Measurements from ENCODE around the gene TMEM26. TPM values are rescaled to one million over a fixed set of nuclear protein-coding genes. Genes with fewer than 3 reads are reported as not detected.
"Not testable (repeated sequence)": the region's sequence is repeated elsewhere in the genome, so short reads cannot be mapped to it uniquely, and the experiment has no call there.

TMEM26 gene
- total and polyA plus RNA-seq, 2 of the 13 experiments (the other 11 are each of a cell fraction or from before 2014, with no cell fraction given), result not detected

DNA sequence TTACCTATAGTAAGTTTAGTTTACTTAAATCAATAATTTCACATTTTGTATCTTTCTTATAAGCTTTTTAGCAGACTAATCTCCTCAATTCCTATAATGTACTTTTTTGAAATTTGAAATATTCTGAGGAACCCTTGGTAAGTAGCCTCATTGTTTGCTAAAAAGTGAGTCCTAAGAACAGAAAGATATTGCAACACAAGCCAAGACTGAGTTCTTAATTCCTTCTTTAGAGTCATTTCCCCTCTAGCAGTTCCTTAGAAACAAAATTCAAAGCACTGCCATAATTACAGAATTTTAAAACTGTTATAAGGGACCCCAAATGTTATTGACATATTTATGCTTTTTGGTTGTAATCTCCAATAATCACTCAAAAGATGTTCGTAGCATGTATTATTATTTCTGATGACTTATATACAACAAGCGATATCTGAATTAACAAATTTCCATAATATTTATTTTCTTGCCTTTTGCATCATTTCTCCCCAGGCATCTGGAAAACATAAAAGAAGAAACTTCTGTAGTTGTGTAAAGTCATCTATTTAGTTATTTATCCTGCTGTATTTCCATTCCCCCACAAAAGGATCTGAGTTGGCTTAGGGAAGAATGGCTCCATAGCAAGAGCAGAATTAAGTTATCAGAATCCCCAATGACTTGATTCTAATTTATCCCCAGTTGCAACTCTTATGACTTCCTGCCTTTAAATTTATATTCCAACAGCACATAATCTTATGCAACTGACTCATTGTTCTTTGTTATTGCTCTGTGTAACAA is 67.8 kb downstream of the TMEM26 start (continued):
- TF ChIP-seq ZNF644 (CRISPR knock-in tag; IDR thresholded peaks at IDR 0.05; ENCODE audit: low read depth) (no peak), ZNF333 (CRISPR knock-in tag; IDR thresholded peaks at IDR 0.05; ENCODE audit: borderline replicate concordance) (no peak)

DNA sequence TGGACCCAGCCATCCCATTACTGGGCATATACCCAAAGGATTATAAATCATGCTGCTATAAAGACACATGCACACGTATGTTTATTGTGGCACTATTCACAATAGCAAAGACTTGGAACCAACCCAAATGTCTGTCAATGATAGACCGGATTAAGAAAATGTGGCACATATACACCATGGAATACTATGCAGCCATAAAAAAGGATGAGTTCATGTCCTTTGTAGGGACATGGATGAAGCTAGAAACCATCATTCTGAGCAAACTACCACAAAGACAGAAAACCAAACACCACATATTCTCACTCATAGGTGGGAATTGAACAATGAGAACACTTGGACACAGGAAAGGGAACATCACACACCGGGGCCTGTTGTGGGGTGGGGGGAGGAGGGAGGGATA is 72.0 kb downstream of the TMEM26 start:
- H3K27me3 ChIP-seq (ENCODE audit: control insufficient read depth in 1 of 2, insufficient read depth in 2 of 2, low read length in 2 of 2); BruUV-seq (replicated peaks); CTCF ChIA-PET (ENCODE audit: low intra/inter-chr PET ratio, low total read pairs): not testable (repeated sequence)

DNA sequence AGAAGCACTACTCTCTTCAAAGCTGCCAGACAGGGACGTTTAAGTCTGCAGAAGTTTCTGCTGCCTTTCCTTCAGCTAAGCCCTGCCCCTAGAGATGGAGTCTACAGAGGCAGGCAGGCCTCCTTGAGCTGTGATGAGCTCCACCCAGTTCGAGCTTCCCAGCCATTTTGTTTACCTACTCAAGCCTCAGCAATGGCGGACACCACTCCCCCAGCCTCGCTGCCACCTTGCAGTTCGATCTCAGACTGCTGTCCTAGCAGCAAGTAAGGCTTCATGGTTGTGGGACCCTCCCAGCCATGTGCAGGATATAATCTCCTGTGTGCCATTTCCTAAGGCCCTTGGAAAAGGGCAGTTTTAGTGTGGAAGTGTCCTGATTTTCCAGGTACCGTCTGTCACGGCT is 74.3 kb downstream of the TMEM26 start:
- POLR2A ChIA-PET, result no interaction called here
- no peak for TF ChIP-seq STAG1 (CRISPR knock-in tag; IDR thresholded peaks at IDR 0.05)
- TF ChIP-seq TBL1XR1 (IDR thresholded peaks at IDR 0.05; ENCODE audit: borderline replicate concordance, low read length, partially characterized antibody), result no peak
- TF ChIP-seq ZMYM4 (CRISPR knock-in tag; IDR thresholded peaks at IDR 0.05), result no peak
- no peak for TF ChIP-seq REL (CRISPR knock-in tag; conservative IDR thresholded peaks at IDR 0.05)
- TF ChIP-seq SP5 (CRISPR knock-in tag; IDR thresholded peaks at IDR 0.05; ENCODE audit: borderline replicate concordance, low read depth), result no peak
- TF ChIP-seq, protein P1, sequence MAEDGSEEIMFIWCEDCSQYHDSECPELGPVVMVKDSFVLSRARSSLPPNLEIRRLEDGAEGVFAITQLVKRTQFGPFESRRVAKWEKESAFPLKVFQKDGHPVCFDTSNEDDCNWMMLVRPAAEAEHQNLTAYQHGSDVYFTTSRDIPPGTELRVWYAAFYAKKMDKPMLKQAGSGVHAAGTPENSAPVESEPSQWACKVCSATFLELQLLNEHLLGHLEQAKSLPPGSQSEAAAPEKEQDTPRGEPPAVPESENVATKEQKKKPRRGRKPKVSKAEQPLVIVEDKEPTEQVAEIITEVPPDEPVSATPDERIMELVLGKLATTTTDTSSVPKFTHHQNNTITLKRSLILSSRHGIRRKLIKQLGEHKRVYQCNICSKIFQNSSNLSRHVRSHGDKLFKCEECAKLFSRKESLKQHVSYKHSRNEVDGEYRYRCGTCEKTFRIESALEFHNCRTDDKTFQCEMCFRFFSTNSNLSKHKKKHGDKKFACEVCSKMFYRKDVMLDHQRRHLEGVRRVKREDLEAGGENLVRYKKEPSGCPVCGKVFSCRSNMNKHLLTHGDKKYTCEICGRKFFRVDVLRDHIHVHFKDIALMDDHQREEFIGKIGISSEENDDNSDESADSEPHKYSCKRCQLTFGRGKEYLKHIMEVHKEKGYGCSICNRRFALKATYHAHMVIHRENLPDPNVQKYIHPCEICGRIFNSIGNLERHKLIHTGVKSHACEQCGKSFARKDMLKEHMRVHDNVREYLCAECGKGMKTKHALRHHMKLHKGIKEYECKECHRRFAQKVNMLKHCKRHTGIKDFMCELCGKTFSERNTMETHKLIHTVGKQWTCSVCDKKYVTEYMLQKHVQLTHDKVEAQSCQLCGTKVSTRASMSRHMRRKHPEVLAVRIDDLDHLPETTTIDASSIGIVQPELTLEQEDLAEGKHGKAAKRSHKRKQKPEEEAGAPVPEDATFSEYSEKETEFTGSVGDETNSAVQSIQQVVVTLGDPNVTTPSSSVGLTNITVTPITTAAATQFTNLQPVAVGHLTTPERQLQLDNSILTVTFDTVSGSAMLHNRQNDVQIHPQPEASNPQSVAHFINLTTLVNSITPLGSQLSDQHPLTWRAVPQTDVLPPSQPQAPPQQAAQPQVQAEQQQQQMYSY (CRISPR knock-in tag; IDR thresholded peaks at IDR 0.05), result no peak
- TF ChIP-seq ZNF326 (CRISPR knock-in tag; IDR thresholded peaks at IDR 0.05; ENCODE audit: borderline replicate concordance), result no peak
- TF ChIP-seq MTF2 (CRISPR knock-in tag; IDR thresholded peaks at IDR 0.05; ENCODE audit: borderline replicate concordance), result no peak
- TF ChIP-seq ISL2 (CRISPR knock-in tag; IDR thresholded peaks at IDR 0.05), result no peak
- no peak for TF ChIP-seq NR2C2 (CRISPR knock-in tag; IDR thresholded peaks at IDR 0.05; ENCODE audit: borderline replicate concordance)

More for the DNA sequence above, 72.0 kb downstream of the TMEM26 start:
- 16% methylated on average over 3 of the region's 3 CpGs for WGBS (ENCODE audit: low lambda C conversion rate)
- H3K9me3 ChIP-seq (ENCODE audit: low read length); H3K4me2 ChIP-seq (ENCODE audit: low read depth, low read length); H2AFZ ChIP-seq (ENCODE audit: low read length); H3K9ac ChIP-seq (ENCODE audit: insufficient read depth, low read depth, low read length); H3K4me1 ChIP-seq (ENCODE audit: insufficient read depth, low read length); H3K36me3 ChIP-seq (replicated peaks in 1 of 2; ENCODE audit: control insufficient read depth in 1 of 2, insufficient read depth in 2 of 2, low read length in 2 of 2); DNase-seq (ENCODE audit: low spot score); H3K27ac ChIP-seq (ENCODE audit: extremely low read length, insufficient read depth, low read length); intact Hi-C loops (cut with micrococcal nuclease; ENCODE audit: unreplicated experiment); H3K4me3 ChIP-seq (replicated peaks in 1 of 3; ENCODE audit: insufficient read depth in 1 of 3, low read depth in 2 of 3, low read length in 3 of 3); FAIRE-seq; H4K20me1 ChIP-seq (ENCODE audit: insufficient read depth, low read length); in situ Hi-C loops (cut with HindIII; ENCODE audit: extremely low pct_ligation_motif_present, low pct_unique_long_range_greater_than_20kb); POLR2A ChIA-PET; ATAC-seq; H3K79me2 ChIP-seq (ENCODE audit: insufficient read depth, low read length): not testable (repeated sequence)

More for the DNA sequence above, 74.3 kb downstream of the TMEM26 start:
- CTCF ChIA-PET (ENCODE audit: low intra/inter-chr PET ratio, low total read pairs), result no interaction called here
- FAIRE-seq (no peak), ATAC-seq (no peak), DNase-seq (ENCODE audit: low spot score) (no peak)
- Histone ChIP-seq H3K9ac (ENCODE audit: insufficient read depth, low read depth, low read length) (no peak overlapping the region), H3K36me3 (replicated peaks in 1 of 2; ENCODE audit: control insufficient read depth in 1 of 2, insufficient read depth in 2 of 2, low read length in 2 of 2) (no peaks in the 10 kb centered on the region), H3K27me3 (ENCODE audit: control insufficient read depth in 1 of 2, insufficient read depth in 2 of 2, low read length in 2 of 2) (no peaks in the 10 kb centered on the region), H3K9me3 (ENCODE audit: low read length) (no peaks in the 10 kb centered on the region), H3K4me3 (replicated peaks in 1 of 3; ENCODE audit: insufficient read depth in 1 of 3, low read depth in 2 of 3, low read length in 3 of 3) (no peak overlapping the region), H3K4me1 (ENCODE audit: insufficient read depth, low read length) (no peaks in the 10 kb centered on the region), H3K4me2 (ENCODE audit: low read depth, low read length) (no peak overlapping the region), H2AFZ (ENCODE audit: low read length) (no peak overlapping the region), H3K79me2 (ENCODE audit: insufficient read depth, low read length) (no peaks in the 10 kb centered on the region), H3K27ac (ENCODE audit: extremely low read length, insufficient read depth, low read length) (no peak overlapping the region), H4K20me1 (ENCODE audit: insufficient read depth, low read length) (no peaks in the 10 kb centered on the region)
- intact Hi-C loops (cut with micrococcal nuclease; ENCODE audit: unreplicated experiment), result no loop called here
- WGBS (ENCODE audit: low lambda C conversion rate), result 25% methylated on average over 4 of the region's 7 CpGs
- no TSS peak for BruUV-seq (replicated peaks)
- in situ Hi-C loops (cut with HindIII; ENCODE audit: extremely low pct_ligation_motif_present, low pct_unique_long_range_greater_than_20kb), result no loop called here
